ENCODE measurements around the gene RPL41. TPM values are rescaled to one million over a fixed set of nuclear protein-coding genes. Genes with fewer than 3 reads are reported as not detected.
A peak's percentile ranks its signal among the peaks of the same experiment; 100 is the strongest.

Gene RPL41
- total and polyA plus RNA-seq, 9 of the 15 experiments (the other 6 are each of a cell fraction or from before 2014, with no cell fraction given) = 3,403 to 11,276 (median 5,604) TPM

- TF ChIP-seq ZNF197 (CRISPR knock-in tag; IDR thresholded peaks at IDR 0.05; ENCODE audit: low read depth) = no peak
- no peak for TF ChIP-seq CBFA2T2 (conservative IDR thresholded peaks at IDR 0.05)
- TF ChIP-seq ZNF274 (IDR thresholded peaks at IDR 0.05; ENCODE audit: borderline replicate concordance, low read depth, low read length) = no peak
- no peak for TF ChIP-seq ZNF282 (CRISPR knock-in tag; IDR thresholded peaks at IDR 0.05)
- no peak for TF ChIP-seq TFAM (CRISPR knock-in tag; conservative IDR thresholded peaks at IDR 0.05)
- no peak for TF ChIP-seq SP2 (IDR thresholded peaks at IDR 0.05; ENCODE audit: extremely low read depth, low read depth, low read length, poor library complexity, severe bottlenecking)
- no peak for TF ChIP-seq CBX3 (IDR thresholded peaks at IDR 0.05; ENCODE audit: borderline replicate concordance in 1 of 2, low read length in 2 of 2)
- no peak for TF ChIP-seq ZNF224 (CRISPR knock-in tag; IDR thresholded peaks at IDR 0.05)
- TF ChIP-seq MIER1 (IDR thresholded peaks at IDR 0.05; ENCODE audit: low read depth) = no peak
- peak; percentile 91 for TF ChIP-seq ZNF143 (CRISPR knock-in tag; IDR thresholded peaks at IDR 0.05)
- TF ChIP-seq L3MBTL2 (IDR thresholded peaks at IDR 0.05) = no peak
- no peak for TF ChIP-seq CHCHD3 (CRISPR knock-in tag; IDR thresholded peaks at IDR 0.05)
- TF ChIP-seq JUND (IDR thresholded peaks at IDR 0.05; ENCODE audit: borderline replicate concordance, low read depth, low read length) = peak; percentile 92
- peak; percentile 81; the same call in 1 of the 3 replicates for TF ChIP-seq JUND (tag; IDR thresholded peaks at IDR 0.05; ENCODE audit: borderline replicate concordance, low read depth, low read length)
- TF ChIP-seq TSHZ1 (CRISPR knock-in tag; IDR thresholded peaks at IDR 0.05) = no peak
- TF ChIP-seq HMBOX1 (IDR thresholded peaks at IDR 0.05) = no peak
- peak; percentile 66 to 77 for TF ChIP-seq MAZ (CRISPR knock-in tag; conservative IDR thresholded peaks at IDR 0.05 in 1 of 2, IDR thresholded peaks at IDR 0.05 in 1 of 2)
- peak; percentile 94 for TF ChIP-seq HCFC1 (IDR thresholded peaks at IDR 0.05; ENCODE audit: low read depth, low read length)
- peak; percentile 93 for TF ChIP-seq BHLHE40 (IDR thresholded peaks at IDR 0.05; ENCODE audit: low read length)
- no peak for TF ChIP-seq ZNF121 (CRISPR knock-in tag; conservative IDR thresholded peaks at IDR 0.05)
- no peak for TF ChIP-seq MEIS2 (IDR thresholded peaks at IDR 0.05; ENCODE audit: partially characterized antibody)
- TF ChIP-seq, protein P1, sequence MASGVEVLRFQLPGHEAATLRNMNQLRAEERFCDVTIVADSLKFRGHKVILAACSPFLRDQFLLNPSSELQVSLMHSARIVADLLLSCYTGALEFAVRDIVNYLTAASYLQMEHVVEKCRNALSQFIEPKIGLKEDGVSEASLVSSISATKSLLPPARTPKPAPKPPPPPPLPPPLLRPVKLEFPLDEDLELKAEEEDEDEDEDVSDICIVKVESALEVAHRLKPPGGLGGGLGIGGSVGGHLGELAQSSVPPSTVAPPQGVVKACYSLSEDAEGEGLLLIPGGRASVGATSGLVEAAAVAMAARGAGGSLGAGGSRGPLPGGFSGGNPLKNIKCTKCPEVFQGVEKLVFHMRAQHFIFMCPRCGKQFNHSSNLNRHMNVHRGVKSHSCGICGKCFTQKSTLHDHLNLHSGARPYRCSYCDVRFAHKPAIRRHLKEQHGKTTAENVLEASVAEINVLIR (CRISPR knock-in tag; IDR thresholded peaks at IDR 0.05) = peak; percentile 27; the same call in 1 of the 2 replicates
Measured at GRCh38 chr12:56152132-56152755, 35.8 kb downstream of the RPL41 start, which contains the start of gene MYL6B (continued).

All from K562 (cell line).